ENCODE measurements around the gene ARL3. TPM values are rescaled to one million over a fixed set of nuclear protein-coding genes. Genes with fewer than 3 reads are reported as not detected.

Gene ARL3
- total and polyA plus RNA-seq, 10 donors: 2.2 to 5.1 (median 4.0) TPM

DNA sequence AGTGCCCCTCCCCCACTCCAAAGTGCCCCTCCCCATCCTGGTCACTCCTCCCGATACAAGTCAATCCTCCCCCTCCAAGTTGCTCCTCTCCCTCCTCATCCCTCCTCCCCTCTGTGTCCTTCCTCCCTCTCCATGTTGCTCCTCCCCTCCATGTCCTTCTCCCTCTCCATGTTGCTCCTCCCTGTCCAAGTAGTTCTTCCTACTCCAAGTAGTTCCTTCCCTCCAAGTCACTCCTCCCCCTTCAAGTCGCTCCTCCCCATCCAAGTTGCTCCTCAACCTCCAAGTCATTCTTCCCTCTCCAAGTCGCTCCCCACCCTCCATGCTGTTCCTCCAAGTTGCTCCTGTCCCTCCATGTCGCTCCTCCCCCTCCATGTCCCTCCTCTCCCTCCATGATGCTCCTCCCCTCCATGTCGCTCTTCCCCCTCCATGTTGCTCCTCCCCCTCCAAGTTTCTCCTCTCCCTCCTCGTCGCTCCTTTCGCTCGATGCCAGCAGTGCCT, 20.9 kb upstream of the ARL3 start:
- Histone ChIP-seq H3K27ac (peak overlapping the region in 3 of 8 donors; percentile 20 to 43 (median 31)), H3K4me3 (no peak overlapping the region), H3K27me3 (replicated peaks in 1 of 7) (no peaks in the 10 kb centered on the region), H3K4me1 (peaks cover 0 to 14% (median 10%) of the 10 kb centered on the region in 6 donors), H3K36me3 (peaks cover 0 to 57% (median 0%) of the 10 kb centered on the region in 6 donors), H3K9me3 (no peaks in the 10 kb centered on the region)
- DNase-seq: no peak
- TF ChIP-seq, protein P1, sequence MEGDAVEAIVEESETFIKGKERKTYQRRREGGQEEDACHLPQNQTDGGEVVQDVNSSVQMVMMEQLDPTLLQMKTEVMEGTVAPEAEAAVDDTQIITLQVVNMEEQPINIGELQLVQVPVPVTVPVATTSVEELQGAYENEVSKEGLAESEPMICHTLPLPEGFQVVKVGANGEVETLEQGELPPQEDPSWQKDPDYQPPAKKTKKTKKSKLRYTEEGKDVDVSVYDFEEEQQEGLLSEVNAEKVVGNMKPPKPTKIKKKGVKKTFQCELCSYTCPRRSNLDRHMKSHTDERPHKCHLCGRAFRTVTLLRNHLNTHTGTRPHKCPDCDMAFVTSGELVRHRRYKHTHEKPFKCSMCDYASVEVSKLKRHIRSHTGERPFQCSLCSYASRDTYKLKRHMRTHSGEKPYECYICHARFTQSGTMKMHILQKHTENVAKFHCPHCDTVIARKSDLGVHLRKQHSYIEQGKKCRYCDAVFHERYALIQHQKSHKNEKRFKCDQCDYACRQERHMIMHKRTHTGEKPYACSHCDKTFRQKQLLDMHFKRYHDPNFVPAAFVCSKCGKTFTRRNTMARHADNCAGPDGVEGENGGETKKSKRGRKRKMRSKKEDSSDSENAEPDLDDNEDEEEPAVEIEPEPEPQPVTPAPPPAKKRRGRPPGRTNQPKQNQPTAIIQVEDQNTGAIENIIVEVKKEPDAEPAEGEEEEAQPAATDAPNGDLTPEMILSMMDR (IDR thresholded peaks at IDR 0.05 in 8 of 11, conservative IDR thresholded peaks at IDR 0.05 in 3 of 11): no peak
- no peak for TF ChIP-seq POLR2A (IDR thresholded peaks at IDR 0.05)
- TF ChIP-seq POLR2AphosphoS5 (IDR thresholded peaks at IDR 0.05): no peak
- 77 to 91% (median 83%) methylated on average over 9 of the region's 9 CpGs for WGBS, 5 donors
- intact Hi-C loops (cut with DNase I; ENCODE audit: low total_unique reads): no loop called here

DNA sequence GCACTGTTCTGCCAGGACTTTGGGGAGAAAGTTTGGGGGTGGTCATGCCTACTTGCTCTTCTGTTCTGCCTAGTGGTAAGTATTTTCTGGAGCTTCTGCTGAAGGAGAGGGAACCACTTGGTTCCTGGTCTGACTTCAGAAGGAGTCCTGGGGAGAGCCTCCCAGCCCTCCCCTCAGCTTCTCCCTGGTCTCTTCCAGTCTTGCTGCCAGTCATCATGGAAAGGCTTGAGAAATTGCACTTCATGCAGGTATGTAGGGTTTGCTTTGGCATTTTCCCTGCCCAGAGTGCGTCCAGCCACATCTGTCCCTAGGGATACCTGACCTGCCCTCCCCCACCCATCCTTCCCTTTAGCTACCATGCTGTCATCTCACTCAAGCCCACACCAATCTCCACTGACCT, 18.5 kb upstream of the ARL3 start:
- H3K4me1 ChIP-seq: peaks cover 0 to 14% (median 10%) of the 10 kb centered on the region in 6 donors
- intact Hi-C loops (cut with DNase I; ENCODE audit: low total_unique reads): loop anchor here (5.0 kb wide), 1 partner anchor 170 kb away; no protein-coding TSS in a partner anchor
- no peak overlapping the region for H3K27ac ChIP-seq
- DNase-seq: no peak
- H3K4me3 ChIP-seq: no peak overlapping the region
- TF ChIP-seq, protein P1 (IDR thresholded peaks at IDR 0.05 in 8 of 11, conservative IDR thresholded peaks at IDR 0.05 in 3 of 11): no peak
- H3K27me3 ChIP-seq (replicated peaks in 1 of 7): no peaks in the 10 kb centered on the region
- 69 to 100% (median 73%) methylated on average over 1 of the region's 1 CpG; no CpG with 5 or more reads in 1 of the 5 donors for WGBS, 5 donors
- peaks cover 0 to 69% (median 0%) of the 10 kb centered on the region in 6 donors for H3K36me3 ChIP-seq
- no peaks in the 10 kb centered on the region for H3K9me3 ChIP-seq

GRCh38 chr10:102731222-102731800, 17.1 kb upstream of the ARL3 start:
- WGBS, 5 donors: 69 to 89% (median 71%) methylated on average over 5 of the region's 5 CpGs
- no peaks in the 10 kb centered on the region for H3K9me3 ChIP-seq
- no peak for TF ChIP-seq POLR2A (IDR thresholded peaks at IDR 0.05)
- peak in 2 of 3 donors; percentile 63 to 70 for TF ChIP-seq POLR2AphosphoS5 (IDR thresholded peaks at IDR 0.05)
- H3K4me3 ChIP-seq: no peak overlapping the region
- intact Hi-C loops (cut with DNase I; ENCODE audit: low total_unique reads): loop anchor here (5.0 kb wide), 1 partner anchor 171 kb away; no protein-coding TSS in a partner anchor
- H3K4me1 ChIP-seq: peaks cover 0 to 14% (median 10%) of the 10 kb centered on the region in 6 donors
- no peak for DNase-seq
- H3K27ac ChIP-seq: peak overlapping the region in 3 of 8 donors; percentile 3 to 31 (median 18)
- peaks cover 0 to 74% (median 6%) of the 10 kb centered on the region in 6 donors for H3K36me3 ChIP-seq
- no peaks in the 10 kb centered on the region for H3K27me3 ChIP-seq (replicated peaks in 1 of 7)

GRCh38 chr10:102729029-102730026, 15.1 kb upstream of the ARL3 start:
- Histone ChIP-seq H3K9me3 (no peaks in the 10 kb centered on the region), H3K27ac (peak overlapping the region in 2 of 8 donors; percentile 29 to 40), H3K27me3 (replicated peaks in 1 of 7) (no peaks in the 10 kb centered on the region), H3K4me3 (no peak overlapping the region), H3K36me3 (peaks cover 0 to 71% (median 6%) of the 10 kb centered on the region in 6 donors), H3K4me1 (peaks cover 0 to 14% (median 10%) of the 10 kb centered on the region in 6 donors)
- 52 to 60% (median 55%) methylated on average over 30 of the region's 30 CpGs for WGBS, 5 donors
- intact Hi-C loops (cut with DNase I; ENCODE audit: low total_unique reads): loop anchor here (5.0 kb wide), 1 partner anchor 173 kb away; no protein-coding TSS in a partner anchor
- DNase-seq: peak; percentile 93
- TF ChIP-seq POLR2A (IDR thresholded peaks at IDR 0.05) (no peak), POLR2AphosphoS5 (IDR thresholded peaks at IDR 0.05) (peak; percentile 59 to 67 (median 62))
- TF ChIP-seq, protein P1 (IDR thresholded peaks at IDR 0.05 in 8 of 11, conservative IDR thresholded peaks at IDR 0.05 in 3 of 11): peak; percentile 76 to 97 (median 88)
